ENCODE data around the gene RPTOR. TPM values are rescaled to one million over a fixed set of nuclear protein-coding genes. Genes with fewer than 3 reads are reported as not detected.

RPTOR gene
- total RNA-seq, 2 experiments from 2014 or later = 53.1 to 54.0 TPM

DNA sequence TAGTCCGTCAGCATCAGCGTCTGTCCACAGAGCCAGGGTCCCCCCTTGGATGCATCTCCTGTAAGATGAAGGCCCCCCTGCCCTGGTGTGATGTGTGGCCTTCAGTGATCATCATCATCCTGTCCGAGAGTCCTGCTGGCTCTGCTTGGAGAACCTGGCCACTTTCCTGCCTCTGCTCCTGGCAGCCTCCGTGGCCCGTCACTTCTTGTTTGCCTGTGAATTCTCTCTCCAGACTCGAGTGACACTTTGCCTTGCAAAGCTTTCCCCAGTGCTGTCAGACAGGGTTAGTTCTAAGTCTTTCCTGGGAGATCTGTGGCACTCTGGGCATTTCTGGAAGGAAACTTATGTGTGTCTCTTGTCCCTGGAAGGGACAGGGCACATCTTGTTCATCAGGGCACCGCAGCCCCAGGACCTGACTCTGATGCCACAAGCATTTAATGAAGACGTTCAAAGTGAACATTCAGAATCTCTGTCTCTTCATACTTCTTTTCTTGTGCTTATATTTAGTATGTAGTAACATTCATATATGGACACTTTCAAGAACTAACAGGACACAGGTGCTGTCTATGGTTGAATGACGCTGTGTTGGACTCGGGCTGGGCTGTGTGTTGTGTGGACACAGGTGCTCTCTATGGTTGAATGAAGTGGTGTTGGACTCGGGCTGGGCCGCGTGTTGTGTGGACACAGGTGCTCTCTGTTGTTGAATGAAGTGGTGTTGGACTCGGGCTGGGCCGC lies 68.5 kb downstream of the RPTOR start:
- ATAC-seq (no peak), DNase-seq (no peak)
- CTCF ChIA-PET = no interaction called here
- Mint-ChIP-seq H3K9me3 (ENCODE audit: insufficient read depth) (no peaks in the 10 kb centered on the region), H3K36me3 (ENCODE audit: low read depth) (peaks cover 13% of the 10 kb centered on the region), H3K27ac (peak overlapping the region; percentile 39), H3K4me1 (ENCODE audit: low read depth) (peaks cover 62% of the 10 kb centered on the region), H3K27me3 (ENCODE audit: low read depth) (no peaks in the 10 kb centered on the region), H3K4me3 (no peak overlapping the region)
- POLR2A ChIA-PET = no interaction called here

- Mint-ChIP-seq H3K4me1 (ENCODE audit: low read depth) (peaks cover 66% of the 10 kb centered on the region), H3K9me3 (ENCODE audit: insufficient read depth) (no peaks in the 10 kb centered on the region), H3K27ac (peak overlapping the region; percentile 39), H3K4me3 (no peak overlapping the region), H3K27me3 (ENCODE audit: low read depth) (no peaks in the 10 kb centered on the region), H3K36me3 (ENCODE audit: low read depth) (peaks cover 13% of the 10 kb centered on the region)
- ChIA-PET CTCF (no interaction called here), POLR2A (no interaction called here)
- no peak for ATAC-seq
- DNase-seq = no peak
These were observed 69.1 kb downstream of the RPTOR start for GRCh38 chr17:80613732-80614071.

- Mint-ChIP-seq H3K27ac (peak overlapping the region; percentile 81), H3K27me3 (ENCODE audit: low read depth) (no peaks in the 10 kb centered on the region), H3K4me3 (peak overlapping the region; percentile 2), H3K9me3 (ENCODE audit: insufficient read depth) (no peaks in the 10 kb centered on the region), H3K4me1 (ENCODE audit: low read depth) (peaks cover 67% of the 10 kb centered on the region), H3K36me3 (ENCODE audit: low read depth) (peaks cover 17% of the 10 kb centered on the region)
- CTCF ChIA-PET = interaction anchor here (2.9 kb wide), 1 partner anchor 39 kb away, joined by 11 read pairs; no protein-coding TSS in a partner anchor
- POLR2A ChIA-PET = no interaction called here
- ATAC-seq (peak; percentile 71), DNase-seq (no peak)
These were observed 69.9 kb downstream of the RPTOR start for GRCh38 chr17:80614332-80615047.

DNA sequence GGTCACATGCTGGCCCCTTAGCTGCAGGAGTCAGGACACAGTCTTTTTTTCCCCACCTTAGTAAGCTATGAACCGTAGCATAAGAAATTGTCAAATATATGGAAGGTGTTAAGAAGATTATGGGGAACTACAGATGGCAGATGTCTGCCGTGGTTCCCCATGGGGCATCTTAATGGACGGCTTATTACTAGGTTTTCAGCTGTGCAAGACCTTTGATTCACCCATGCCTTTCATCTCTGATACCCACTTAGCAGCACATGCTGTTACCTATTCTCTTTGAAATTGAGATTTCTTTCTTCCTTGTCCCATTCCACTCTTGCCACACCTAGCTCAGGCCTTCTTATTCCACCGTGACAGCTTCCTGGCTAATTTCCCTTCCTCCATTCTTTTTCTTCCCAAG lies 70.7 kb downstream of the RPTOR start:
- H3K4me3 Mint-ChIP-seq = no peak overlapping the region
- H3K27ac Mint-ChIP-seq = no peak overlapping the region
- no peak for DNase-seq
- H3K36me3 Mint-ChIP-seq (ENCODE audit: low read depth) = peaks cover 19% of the 10 kb centered on the region
- no peaks in the 10 kb centered on the region for H3K27me3 Mint-ChIP-seq (ENCODE audit: low read depth)
- no peaks in the 10 kb centered on the region for H3K9me3 Mint-ChIP-seq (ENCODE audit: insufficient read depth)
- POLR2A ChIA-PET = no interaction called here
- CTCF ChIA-PET = interaction anchor here (0.7 to 2.9 kb wide), 3 partner anchors 8 to 40 kb away, joined by 3 to 11 read pairs (median 4); no protein-coding TSS in a partner anchor
- peaks cover 64% of the 10 kb centered on the region for H3K4me1 Mint-ChIP-seq (ENCODE audit: low read depth)
- ATAC-seq = no peak

GRCh38 chr17:80616705-80617104 lies 72.1 kb downstream of the RPTOR start:
- Mint-ChIP-seq H3K36me3 (ENCODE audit: low read depth) (peaks cover 19% of the 10 kb centered on the region), H3K27ac (no peak overlapping the region), H3K4me1 (ENCODE audit: low read depth) (peaks cover 69% of the 10 kb centered on the region), H3K9me3 (ENCODE audit: insufficient read depth) (no peaks in the 10 kb centered on the region), H3K4me3 (no peak overlapping the region), H3K27me3 (ENCODE audit: low read depth) (no peaks in the 10 kb centered on the region)
- ATAC-seq = no peak
- ChIA-PET CTCF (interaction anchor here (1.2 to 2.9 kb wide), 3 partner anchors 12 to 282 kb away, joined by 3 to 11 read pairs (median 4); no protein-coding TSS in a partner anchor), POLR2A (no interaction called here)
- DNase-seq = no peak

DNA sequence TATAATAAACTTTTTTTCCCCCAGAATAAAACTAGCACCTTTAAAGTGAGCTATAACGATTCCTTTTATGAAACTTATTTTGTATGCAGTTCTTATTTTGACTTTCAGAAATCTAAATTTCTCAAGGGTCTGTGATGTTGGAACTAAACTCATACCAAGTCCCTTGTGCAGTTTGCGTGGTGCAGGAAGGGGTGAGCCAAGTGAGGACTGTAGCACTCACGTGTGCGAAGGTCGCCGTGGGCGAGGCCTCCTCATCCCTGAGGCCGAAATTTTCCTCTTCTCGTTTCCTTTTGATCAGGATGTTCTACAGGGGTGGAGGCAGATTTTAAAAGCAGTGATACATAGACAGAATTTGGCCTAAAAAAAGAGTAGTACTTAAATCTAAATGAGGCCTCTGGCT lies 73.7 kb downstream of the RPTOR start:
- CTCF ChIA-PET = interaction anchor here (1.3 kb wide), 1 partner anchor 12 kb away, joined by 5 read pairs; no protein-coding TSS in a partner anchor
- POLR2A ChIA-PET = no interaction called here
- H3K27ac Mint-ChIP-seq = no peak overlapping the region

DNA sequence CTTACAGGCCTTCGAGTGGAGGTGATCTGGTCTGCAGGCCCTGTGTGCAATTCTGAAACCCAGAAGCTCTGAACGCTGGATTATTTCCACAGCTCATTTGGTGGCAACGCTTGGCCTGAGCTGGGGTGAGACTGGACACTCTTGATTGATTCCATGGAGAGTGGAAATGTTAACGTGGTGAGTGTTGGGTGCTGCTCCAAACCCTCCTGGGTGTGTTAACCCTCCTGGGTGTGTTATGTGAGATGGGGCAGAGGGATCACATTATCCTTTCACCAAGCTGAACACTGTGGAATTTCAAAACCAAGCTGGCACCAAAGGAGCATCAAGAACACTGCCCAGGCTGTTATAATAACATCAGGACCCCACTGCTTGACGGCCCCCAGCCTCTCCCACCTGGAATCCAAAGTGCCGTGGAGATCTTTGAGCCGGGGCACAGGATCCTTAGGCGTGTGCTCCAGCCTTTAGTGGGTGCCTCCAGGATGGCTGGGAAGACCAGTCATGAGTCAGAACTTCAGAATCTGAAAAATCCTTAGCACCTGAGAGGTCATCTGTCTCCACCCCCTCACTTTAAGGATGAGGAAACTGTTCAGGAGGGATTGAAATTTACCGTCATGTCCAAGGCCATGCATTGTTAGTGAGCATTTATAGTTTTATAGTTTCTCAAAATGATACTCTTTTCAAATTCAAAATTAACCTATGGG lies 75.0 kb downstream of the RPTOR start:
- ChIA-PET CTCF (interaction anchor here (0.9 to 1.3 kb wide), 2 partner anchors 8 to 13 kb away, joined by 3 to 5 read pairs; no protein-coding TSS in a partner anchor), POLR2A (no interaction called here)
- Mint-ChIP-seq H3K36me3 (ENCODE audit: low read depth) (peaks cover 15% of the 10 kb centered on the region), H3K9me3 (ENCODE audit: insufficient read depth) (no peaks in the 10 kb centered on the region), H3K27ac (no peak overlapping the region), H3K4me1 (ENCODE audit: low read depth) (peaks cover 60% of the 10 kb centered on the region), H3K27me3 (ENCODE audit: low read depth) (no peaks in the 10 kb centered on the region), H3K4me3 (no peak overlapping the region)
- DNase-seq = no peak
- ATAC-seq = no peak

More for the DNA sequence above, 73.7 kb downstream of the RPTOR start:
- H3K9me3 Mint-ChIP-seq (ENCODE audit: insufficient read depth) = no peaks in the 10 kb centered on the region
- peaks cover 19% of the 10 kb centered on the region for H3K36me3 Mint-ChIP-seq (ENCODE audit: low read depth)
- H3K4me1 Mint-ChIP-seq (ENCODE audit: low read depth) = peaks cover 71% of the 10 kb centered on the region
- ATAC-seq = no peak
- no peak for DNase-seq
- no peaks in the 10 kb centered on the region for H3K27me3 Mint-ChIP-seq (ENCODE audit: low read depth)
- no peak overlapping the region for H3K4me3 Mint-ChIP-seq

GRCh38 chr17:80621335-80621996 lies 76.8 kb downstream of the RPTOR start:
- ChIA-PET POLR2A (interaction anchor here (0.6 to 1.0 kb wide), 2 partner anchors 142 to 167 kb away, joined by 3 to 6 read pairs; no protein-coding TSS in a partner anchor), CTCF (interaction anchor here (0.8 to 1.3 kb wide), 2 partner anchors 53 to 162 kb away, joined by 3 read pairs; no protein-coding TSS in a partner anchor)
- H3K9me3 Mint-ChIP-seq (ENCODE audit: insufficient read depth) = no peaks in the 10 kb centered on the region
- ATAC-seq = peak; percentile 8
- no peaks in the 10 kb centered on the region for H3K27me3 Mint-ChIP-seq (ENCODE audit: low read depth)
- peak overlapping the region; percentile 67 for H3K27ac Mint-ChIP-seq
- peak overlapping the region; percentile 26 for H3K4me3 Mint-ChIP-seq
- DNase-seq = no peak
- peaks cover 23% of the 10 kb centered on the region for H3K36me3 Mint-ChIP-seq (ENCODE audit: low read depth)
- H3K4me1 Mint-ChIP-seq (ENCODE audit: low read depth) = peaks cover 52% of the 10 kb centered on the region

DNA sequence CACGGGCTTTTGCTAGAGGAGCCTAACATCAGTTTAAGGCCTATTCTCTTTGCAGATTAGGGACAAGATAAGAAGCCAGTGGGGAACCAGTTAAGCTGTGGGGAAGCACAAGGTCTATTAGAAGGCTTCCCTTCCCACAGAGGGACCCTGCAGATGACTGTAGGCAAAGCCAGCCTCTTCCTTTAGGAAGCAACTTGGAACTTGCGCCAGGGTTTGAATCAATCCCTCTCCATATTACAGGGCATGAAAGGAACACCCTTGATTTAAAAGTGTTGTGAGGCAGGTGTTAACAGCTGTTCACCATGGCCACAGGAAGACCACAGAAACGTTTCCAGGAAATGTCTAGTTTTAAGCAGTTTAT lies 77.3 kb downstream of the RPTOR start:
- DNase-seq (peak; percentile 57), ATAC-seq (peak; percentile 76)
- CTCF ChIA-PET = interaction anchor here (1.3 kb wide), 1 partner anchor 53 kb away, joined by 3 read pairs; no protein-coding TSS in a partner anchor
- H3K36me3 Mint-ChIP-seq (ENCODE audit: low read depth) = peaks cover 23% of the 10 kb centered on the region
- peak overlapping the region; percentile 26 for H3K4me3 Mint-ChIP-seq
- peak overlapping the region; percentile 67 for H3K27ac Mint-ChIP-seq
- no peaks in the 10 kb centered on the region for H3K9me3 Mint-ChIP-seq (ENCODE audit: insufficient read depth)
- POLR2A ChIA-PET = interaction anchor here (1.0 kb wide), 1 partner anchor 167 kb away, joined by 3 read pairs; no protein-coding TSS in a partner anchor
- no peaks in the 10 kb centered on the region for H3K27me3 Mint-ChIP-seq (ENCODE audit: low read depth)
- H3K4me1 Mint-ChIP-seq (ENCODE audit: low read depth) = peaks cover 52% of the 10 kb centered on the region

- ATAC-seq = no peak
- Mint-ChIP-seq H3K27ac (peak overlapping the region; percentile 6), H3K36me3 (ENCODE audit: low read depth) (peaks cover 20% of the 10 kb centered on the region), H3K4me1 (ENCODE audit: low read depth) (peaks cover 36% of the 10 kb centered on the region), H3K9me3 (ENCODE audit: insufficient read depth) (no peaks in the 10 kb centered on the region), H3K4me3 (no peak overlapping the region), H3K27me3 (ENCODE audit: low read depth) (no peaks in the 10 kb centered on the region)
- ChIA-PET CTCF (interaction anchor here (1.0 kb wide), 1 partner anchor 22 kb away, joined by 3 read pairs; no protein-coding TSS in a partner anchor), POLR2A (no interaction called here)
- DNase-seq = no peak
These were observed 80.2 kb downstream of the RPTOR start for GRCh38 chr17:80624864-80625263.

DNA sequence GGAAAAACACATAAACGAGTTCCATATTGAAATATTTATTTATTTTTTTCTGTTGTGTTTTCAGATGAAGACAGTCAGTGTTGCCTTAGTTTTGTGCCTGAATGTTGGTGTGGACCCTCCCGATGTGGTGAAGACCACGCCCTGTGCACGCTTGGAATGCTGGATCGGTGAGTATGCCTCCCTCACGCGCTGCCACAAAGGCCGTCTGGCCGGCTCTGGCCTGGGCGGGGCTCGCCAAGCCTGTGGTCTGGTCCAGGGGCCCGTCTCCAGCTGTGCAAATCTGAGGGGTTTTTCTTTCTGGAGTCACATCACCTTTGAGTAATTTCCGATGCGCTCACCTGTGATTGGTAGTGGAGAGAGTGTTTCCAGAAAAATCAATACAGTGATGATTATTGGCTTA lies 81.0 kb downstream of the RPTOR start:
- Mint-ChIP-seq H3K4me1 (ENCODE audit: low read depth) (peaks cover 32% of the 10 kb centered on the region), H3K27ac (no peak overlapping the region), H3K4me3 (no peak overlapping the region), H3K36me3 (ENCODE audit: low read depth) (peaks cover 18% of the 10 kb centered on the region), H3K9me3 (ENCODE audit: insufficient read depth) (no peaks in the 10 kb centered on the region), H3K27me3 (ENCODE audit: low read depth) (no peaks in the 10 kb centered on the region)
- no peak for ATAC-seq
- DNase-seq = no peak
- POLR2A ChIA-PET = no interaction called here
- CTCF ChIA-PET = no interaction called here

Measured in activated CD8-positive, alpha-beta T cell treated with anti-CD3 and anti-CD28 coated beads, Interleukin-2, amount 10 ng/mL, durations not matched to agents 7 days and 5 days (primary cell).